ENCODE measurements around the gene SLC16A3. TPM values are rescaled to one million over a fixed set of nuclear protein-coding genes. Genes with fewer than 3 reads are reported as not detected.

Gene SLC16A3
- total and polyA plus RNA-seq, 2 of the 8 experiments (the other 6 are each of a cell fraction or from before 2014, with no cell fraction given) = 3.8 to 8.7 TPM

DNA sequence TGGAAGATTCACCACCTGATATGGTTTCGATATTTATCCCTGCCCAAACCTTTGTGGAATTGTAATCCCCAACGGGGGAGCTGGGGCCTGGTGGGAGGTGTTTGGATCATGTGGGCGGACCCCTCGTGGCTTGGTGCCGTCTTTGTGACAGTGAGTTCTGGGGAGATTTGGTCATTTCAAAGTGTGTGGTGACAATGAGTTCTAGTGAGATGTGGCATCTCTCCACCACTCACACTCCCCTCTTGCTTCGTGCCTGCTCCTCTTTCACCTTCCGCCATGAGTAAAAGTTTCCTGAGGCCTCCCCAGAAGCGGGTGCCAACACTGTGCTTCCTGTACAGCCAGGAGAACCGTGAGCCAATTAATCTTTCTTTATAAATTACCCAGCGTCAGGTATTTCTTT is 25.9 kb upstream of the SLC16A3 start:
- no peak overlapping the region for H4K8ac ChIP-seq (ENCODE audit: extremely low read depth, insufficient read depth, low read length)
- H2BK15ac ChIP-seq (ENCODE audit: low read length) = no peak overlapping the region
- H3K27ac ChIP-seq (ENCODE audit: low read depth, low read length) = no peak overlapping the region
- H2AK5ac ChIP-seq (ENCODE audit: low read depth, low read length) = no peak overlapping the region
- H3K23ac ChIP-seq (ENCODE audit: insufficient read length) = no peak overlapping the region
- CTCF ChIA-PET (ENCODE audit: partially characterized antibody) = interaction anchor here (1.2 to 1.5 kb wide), 2 partner anchors 9 to 172 kb away, joined by 4 read pairs; no protein-coding TSS in a partner anchor
- H3K4me3 ChIP-seq (ENCODE audit: extremely low read depth in 1 of 4, insufficient read depth in 2 of 4, low read depth in 3 of 4, low read length in 4 of 4) = no peak overlapping the region
- no peak overlapping the region for H3K56ac ChIP-seq (replicated peaks; ENCODE audit: insufficient read length, low read depth, low read length)
- H3K4me1 ChIP-seq (replicated peaks in 1 of 4; ENCODE audit: control insufficient read depth in 3 of 4, insufficient read depth in 4 of 4, low read length in 3 of 4) = peaks cover 0 to 2% (median 2%) of the 10 kb centered on the region in 4 experiments; a peak in 3 of 7 replicates
- no peak overlapping the region for H3K9ac ChIP-seq (replicated peaks in 1 of 4; ENCODE audit: extremely low read depth in 1 of 4, low read depth in 3 of 4, low read length in 3 of 4)
- H2BK5ac ChIP-seq (ENCODE audit: low read depth, low read length) = no peak overlapping the region
- H2BK120ac ChIP-seq (replicated peaks; ENCODE audit: low read depth, low read length) = no peak overlapping the region
- no peaks in the 10 kb centered on the region for H3K27me3 ChIP-seq (replicated peaks in 1 of 4; ENCODE audit: control insufficient read depth in 3 of 4, extremely low read depth in 1 of 4, insufficient read depth in 3 of 4, low read length in 3 of 4)
- H2BK12ac ChIP-seq (ENCODE audit: low read depth, low read length) = no peak overlapping the region
- peaks cover 0 to 2% (median 0%) of the 10 kb centered on the region in 4 experiments; a peak in 2 of 8 replicates for H3K36me3 ChIP-seq (ENCODE audit: control insufficient read depth in 2 of 4, insufficient read depth in 4 of 4, low read length in 3 of 4)
- 89% methylated on average over 10 of the region's 10 CpGs; no CpG with 5 or more reads in 1 of the 2 experiments for WGBS, 2 experiments (ENCODE audit: extremely low coverage in 1 of 2, insufficient coverage in 1 of 2, insufficient read length in 1 of 2, insufficient replicate concordance in 2 of 2, low coverage in 1 of 2, low lambda C conversion rate in 2 of 2, missing lambda C conversion rate in 1 of 2)
- H3K4me2 ChIP-seq (ENCODE audit: insufficient read depth in 1 of 2, low read depth in 2 of 2, low read length in 2 of 2) = no peak overlapping the region
- no peak overlapping the region for H4K91ac ChIP-seq (replicated peaks; ENCODE audit: insufficient read length, low read length)
- no peak overlapping the region for H3K4ac ChIP-seq (replicated peaks; ENCODE audit: insufficient read length, low read depth, low read length)
- no peaks in the 10 kb centered on the region for H3K23me2 ChIP-seq (ENCODE audit: low read depth, low read length)
- H3K79me1 ChIP-seq (ENCODE audit: low read depth, low read length) = no peaks in the 10 kb centered on the region; the same call in 1 of the 2 replicates
- H3K14ac ChIP-seq (ENCODE audit: insufficient read length) = no peak overlapping the region
- H2BK20ac ChIP-seq (ENCODE audit: low read length) = no peak overlapping the region
- no peak overlapping the region for H3K18ac ChIP-seq (ENCODE audit: extremely low read depth, low read length)
- H2AFZ ChIP-seq (ENCODE audit: low read length) = no peak overlapping the region
- no peak overlapping the region for H4K5ac ChIP-seq (ENCODE audit: insufficient read length, low read depth, low read length)
- FAIRE-seq = no peak
- peaks cover 3 to 11% of the 10 kb centered on the region in 2 experiments for H4K20me1 ChIP-seq (replicated peaks in 1 of 2; ENCODE audit: control insufficient read depth in 1 of 2, insufficient read depth in 2 of 2, low read length in 2 of 2)
- DNase-seq (ENCODE audit: low read depth in 1 of 2, low spot score in 2 of 2) = no peak
- no peaks in the 10 kb centered on the region for H3K79me2 ChIP-seq (ENCODE audit: control insufficient read depth in 1 of 2, insufficient read depth in 2 of 2, low read length in 2 of 2)
- POLR2A ChIA-PET (ENCODE audit: partially characterized antibody) = no interaction called here
- H3K9me3 ChIP-seq (ENCODE audit: insufficient read depth in 2 of 2, low read depth in 1 of 2, low read length in 1 of 2) = no peaks in the 10 kb centered on the region
- TF ChIP-seq POLR2AphosphoS5 (IDR thresholded peaks at IDR 0.05; ENCODE audit: low read depth, low read length) (no peak), FOSL1 (IDR thresholded peaks at IDR 0.05; ENCODE audit: insufficient read depth, low read depth, low read length) (no peak), KDM5A (IDR thresholded peaks at IDR 0.05; ENCODE audit: low read length) (no peak), RFX5 (IDR thresholded peaks at IDR 0.05; ENCODE audit: borderline replicate concordance, low read depth, low read length) (no peak), EGR1 (IDR thresholded peaks at IDR 0.05; ENCODE audit: borderline replicate concordance, low read depth, low read length) (no peak), BCL11A (IDR thresholded peaks at IDR 0.05; ENCODE audit: low read depth in 2 of 2, low read length in 2 of 2) (no peak), CEBPB (IDR thresholded peaks at IDR 0.05; ENCODE audit: low read depth, low read length) (no peak), SIRT6 (IDR thresholded peaks at IDR 0.05; ENCODE audit: low read length) (no peak), SIN3A (conservative IDR thresholded peaks at IDR 0.05 in 1 of 2, IDR thresholded peaks at IDR 0.05 in 1 of 2; ENCODE audit: low read depth in 1 of 2, low read length in 2 of 2) (no peak), CBX5 (IDR thresholded peaks at IDR 0.05; ENCODE audit: low read depth, low read length) (no peak), NANOG (IDR thresholded peaks at IDR 0.05; ENCODE audit: insufficient read depth, low read depth, low read length, poor library complexity, severe bottlenecking) (no peak), EP300 (IDR thresholded peaks at IDR 0.05; ENCODE audit: borderline replicate concordance in 1 of 2, low read depth in 2 of 2, low read length in 2 of 2) (no peak), MAFK (IDR thresholded peaks at IDR 0.05; ENCODE audit: low read depth, low read length) (no peak)
- TF ChIP-seq, protein P1, sequence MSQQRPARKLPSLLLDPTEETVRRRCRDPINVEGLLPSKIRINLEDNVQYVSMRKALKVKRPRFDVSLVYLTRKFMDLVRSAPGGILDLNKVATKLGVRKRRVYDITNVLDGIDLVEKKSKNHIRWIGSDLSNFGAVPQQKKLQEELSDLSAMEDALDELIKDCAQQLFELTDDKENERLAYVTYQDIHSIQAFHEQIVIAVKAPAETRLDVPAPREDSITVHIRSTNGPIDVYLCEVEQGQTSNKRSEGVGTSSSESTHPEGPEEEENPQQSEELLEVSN (IDR thresholded peaks at IDR 0.05) = no peak

Measured in H1 (cell line).